Neural crest cell (in vitro differentiated cells): ENCODE data around the gene MT1F. TPM values are rescaled to one million over a fixed set of nuclear protein-coding genes. Genes with fewer than 3 reads are reported as not detected.

Experiments used
- DNase-seq: peaks from one replicate; pipeline ENCODE4 v3.0.0; 2021; ENCODE audit warnings: low read depth, mixed read lengths, low spot score
- H3K27ac Mint-ChIP-seq: one replicate; pipeline ENCODE4 v1.8.0; 2021; ENCODE audit warnings: mild to moderate bottlenecking, mixed read lengths; ENCODE audit not compliant: unreplicated experiment
- H3K27me3 Mint-ChIP-seq: 2 replicates; pipeline ENCODE4 v1.8.0; 2021; ENCODE audit warnings: low read depth, mild to moderate bottlenecking, mixed read lengths
- H3K36me3 Mint-ChIP-seq: 2 replicates; pipeline ENCODE4 v1.8.0; 2021; ENCODE audit warnings: low read depth, mild to moderate bottlenecking, mixed read lengths
- H3K4me1 Mint-ChIP-seq: 2 replicates; pipeline ENCODE4 v1.8.0; 2021; ENCODE audit warnings: mixed read lengths
- H3K4me3 Mint-ChIP-seq: one replicate; pipeline ENCODE4 v1.8.0; 2021; ENCODE audit warnings: mild to moderate bottlenecking, mixed read lengths
- H3K9me3 Mint-ChIP-seq: 2 replicates; pipeline ENCODE4 v1.8.0; 2021; ENCODE audit warnings: mixed read lengths
- CTCF ChIP-seq: fragments of 200-600 bp; sonication (generic); conservative IDR thresholded peaks from 2 replicates; pipeline ENCODE4 v1.5.0; 2021; ENCODE audit warnings: antibody characterized with exemption, mild to moderate bottlenecking
- long read RNA-seq: library from polyadenylated mRNA; unstranded; transcript quantifications from one replicate; pipeline ENCODE4 v2.0.0, GENCODE V29; 2020
- total RNA-seq: library from RNA; stranded (reverse); gene quantifications from 2 replicates; pipeline ENCODE4 v1.2.1, GENCODE V29; 2021

MT1F gene
- 1.5 and 2.4 TPM in 2 replicates for total RNA-seq
- long read RNA-seq: 0 reads

GRCh38 chr16:56657555-56658326, at the start of gene MT1F:
MT1F (plus strand) TSS chr16:56657959; CDS start chr16:56658059, 100 bp downstream.
- H3K4me1 Mint-ChIP-seq: peaks cover 11% of the 10 kb centered on the region
- H3K4me3 Mint-ChIP-seq: peak within 1 kb of the TSS; percentile 86
- H3K9me3 Mint-ChIP-seq: no peaks in the 10 kb centered on the region
- peaks cover 87% of the 10 kb centered on the region for H3K27me3 Mint-ChIP-seq
- peaks cover 3% of the 10 kb centered on the region for H3K36me3 Mint-ChIP-seq
- DNase-seq: peak; percentile 25
- no peak within 1 kb of the TSS for H3K27ac Mint-ChIP-seq
- no peak for TF ChIP-seq CTCF

GRCh38 chr16:56608043-56608875, 49.5 kb upstream of the MT1F start, which contains the start of gene MT2A:
MT2A (plus strand) TSS chr16:56608584; CDS start chr16:56608656, 72 bp downstream.
- Mint-ChIP-seq H3K4me1 (peaks cover 42% of the 10 kb centered on the region), H3K4me3 (peak within 1 kb of the TSS; percentile 82), H3K9me3 (no peaks in the 10 kb centered on the region), H3K36me3 (no peaks in the 10 kb centered on the region), H3K27me3 (peaks cover 38% of the 10 kb centered on the region), H3K27ac (no peak within 1 kb of the TSS)
- peak; percentile 70 for DNase-seq
- no peak for TF ChIP-seq CTCF

- no peaks in the 10 kb centered on the region for H3K9me3 Mint-ChIP-seq
- peaks cover 42% of the 10 kb centered on the region for H3K4me1 Mint-ChIP-seq
- TF ChIP-seq CTCF: no peak
- no peak overlapping the region for H3K27ac Mint-ChIP-seq
- peaks cover 42% of the 10 kb centered on the region for H3K27me3 Mint-ChIP-seq
- DNase-seq: no peak
- H3K36me3 Mint-ChIP-seq: no peaks in the 10 kb centered on the region
- H3K4me3 Mint-ChIP-seq: peak overlapping the region; percentile 82
Measured at GRCh38 chr16:56608876-56609462, 48.8 kb upstream of the MT1F start.

- H3K27me3 Mint-ChIP-seq: peaks cover 46% of the 10 kb centered on the region
- H3K4me1 Mint-ChIP-seq: peaks cover 42% of the 10 kb centered on the region
- no peak for TF ChIP-seq CTCF
- peak overlapping the region; percentile 82 for H3K4me3 Mint-ChIP-seq
- H3K27ac Mint-ChIP-seq: no peak overlapping the region
- no peaks in the 10 kb centered on the region for H3K9me3 Mint-ChIP-seq
- no peak for DNase-seq
- no peaks in the 10 kb centered on the region for H3K36me3 Mint-ChIP-seq
Measured at GRCh38 chr16:56609463-56609921, 48.3 kb upstream of the MT1F start.

- Mint-ChIP-seq H3K4me1 (peaks cover 42% of the 10 kb centered on the region), H3K9me3 (no peaks in the 10 kb centered on the region), H3K36me3 (no peaks in the 10 kb centered on the region), H3K27ac (no peak overlapping the region), H3K27me3 (peaks cover 50% of the 10 kb centered on the region), H3K4me3 (peak overlapping the region; percentile 82)
- TF ChIP-seq CTCF: no peak
- DNase-seq: no peak
Measured at GRCh38 chr16:56610017-56610608, 47.6 kb upstream of the MT1F start.
